Activated CD8-positive, alpha-beta T cell treated with anti-CD3 and anti-CD28 coated beads, Interleukin-2, amount 10 ng/mL, durations not matched to agents 7 days and 5 days (primary cell): ENCODE measurements around the gene FZD7. TPM values are rescaled to one million over a fixed set of nuclear protein-coding genes. Genes with fewer than 3 reads are reported as not detected.

Experiments
- ATAC-seq: fragments of 150-1000 bp; cut with Tn5 transposase; one replicate; pipeline ENCODE4 v1.10.0; 2021; ENCODE audit warnings: moderate library complexity
- CTCF ChIA-PET: fragments of 350-600 bp; sonication (Branson Sonifier 250); formaldehyde crosslinking; loops from one replicate; lab custom pipeline; 2021; ENCODE audit warnings: antibody characterized with exemption; lab: Charles Lee
- POLR2A ChIA-PET: fragments of 350-600 bp; sonication (Branson Sonifier 250); formaldehyde crosslinking; loops from one replicate; lab custom pipeline; 2021; ENCODE audit warnings: antibody characterized with exemption; lab: Charles Lee
- DNase-seq: peaks from one replicate; pipeline ENCODE4 v3.0.0-alpha.2; 2020
- H3K27ac Mint-ChIP-seq: one replicate; pipeline ENCODE4 v1.8.0; 2021; ENCODE audit warnings: mild to moderate bottlenecking, mixed read lengths
- H3K27me3 Mint-ChIP-seq: one replicate; pipeline ENCODE4 v1.8.0; 2021; ENCODE audit warnings: low read depth, mixed read lengths
- H3K36me3 Mint-ChIP-seq: one replicate; pipeline ENCODE4 v1.8.0; 2021; ENCODE audit warnings: low read depth, mixed read lengths
- H3K4me1 Mint-ChIP-seq: one replicate; pipeline ENCODE4 v1.8.0; 2021; ENCODE audit warnings: low read depth, mixed read lengths
- H3K4me3 Mint-ChIP-seq: one replicate; pipeline ENCODE4 v1.8.0; 2021; ENCODE audit warnings: mild to moderate bottlenecking, mixed read lengths
- H3K9me3 Mint-ChIP-seq: one replicate; pipeline ENCODE4 v1.8.0; 2022; ENCODE audit warnings: mixed read lengths; ENCODE audit not compliant: insufficient read depth
- total RNA-seq, 2 experiments: library from RNA; stranded (reverse); gene quantifications; one replicate each; pipeline ENCODE4 v1.2.3, GENCODE V29; 2021

The FZD7 gene
- total RNA-seq, 2 experiments from 2014 or later: 0.08 TPM; not detected in 1

DNA sequence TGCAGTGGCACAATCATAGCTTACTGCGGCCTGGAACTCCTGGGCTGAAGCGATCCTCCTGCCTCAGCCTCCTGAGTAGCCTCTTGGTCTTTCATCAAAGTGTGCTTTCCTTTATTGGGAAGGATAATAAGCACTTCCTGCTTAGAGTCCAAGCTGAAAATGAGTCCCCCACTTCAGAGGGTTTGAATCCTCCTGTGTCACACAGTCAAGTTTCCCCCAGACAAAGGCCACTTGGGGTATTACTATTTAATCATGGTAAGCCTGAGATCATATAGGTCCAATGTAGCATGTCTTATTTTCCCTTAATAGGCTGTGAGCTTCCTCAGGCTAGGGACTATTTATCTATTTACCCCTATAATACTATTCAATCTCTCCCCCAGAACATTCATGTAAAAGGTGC lies 28.0 kb downstream of the FZD7 start:
- no peaks in the 10 kb centered on the region for H3K36me3 Mint-ChIP-seq
- ChIA-PET POLR2A (no interaction called here), CTCF (no interaction called here)
- no peak overlapping the region for H3K27ac Mint-ChIP-seq
- no peak for DNase-seq
- peaks cover 15% of the 10 kb centered on the region for H3K27me3 Mint-ChIP-seq
- no peak for ATAC-seq
- H3K4me3 Mint-ChIP-seq: no peak overlapping the region
- no peaks in the 10 kb centered on the region for H3K9me3 Mint-ChIP-seq
- no peaks in the 10 kb centered on the region for H3K4me1 Mint-ChIP-seq

GRCh38 chr2:202064171-202064880 lies 30.7 kb downstream of the FZD7 start:
- ATAC-seq: no peak
- no peaks in the 10 kb centered on the region for H3K4me1 Mint-ChIP-seq
- H3K4me3 Mint-ChIP-seq: no peak overlapping the region
- peaks cover 6% of the 10 kb centered on the region for H3K27me3 Mint-ChIP-seq
- no peak overlapping the region for H3K27ac Mint-ChIP-seq
- H3K36me3 Mint-ChIP-seq: no peaks in the 10 kb centered on the region
- no peaks in the 10 kb centered on the region for H3K9me3 Mint-ChIP-seq
- ChIA-PET CTCF (no interaction called here), POLR2A (no interaction called here)
- DNase-seq: no peak

GRCh38 chr2:202064881-202065230 lies 31.2 kb downstream of the FZD7 start:
- POLR2A ChIA-PET: no interaction called here
- CTCF ChIA-PET: no interaction called here
- Mint-ChIP-seq H3K9me3 (no peaks in the 10 kb centered on the region), H3K27me3 (peaks cover 3% of the 10 kb centered on the region), H3K4me1 (no peaks in the 10 kb centered on the region), H3K4me3 (no peak overlapping the region), H3K36me3 (no peaks in the 10 kb centered on the region), H3K27ac (no peak overlapping the region)
- no peak for DNase-seq
- no peak for ATAC-seq

- no peaks in the 10 kb centered on the region for H3K36me3 Mint-ChIP-seq
- no peak for ATAC-seq
- DNase-seq: no peak
- CTCF ChIA-PET: no interaction called here
- H3K4me1 Mint-ChIP-seq: no peaks in the 10 kb centered on the region
- no peaks in the 10 kb centered on the region for H3K27me3 Mint-ChIP-seq
- no peak overlapping the region for H3K27ac Mint-ChIP-seq
- H3K9me3 Mint-ChIP-seq: no peaks in the 10 kb centered on the region
- H3K4me3 Mint-ChIP-seq: no peak overlapping the region
- POLR2A ChIA-PET: no interaction called here
Measured at GRCh38 chr2:202065876-202066275, 32.2 kb downstream of the FZD7 start.

DNA sequence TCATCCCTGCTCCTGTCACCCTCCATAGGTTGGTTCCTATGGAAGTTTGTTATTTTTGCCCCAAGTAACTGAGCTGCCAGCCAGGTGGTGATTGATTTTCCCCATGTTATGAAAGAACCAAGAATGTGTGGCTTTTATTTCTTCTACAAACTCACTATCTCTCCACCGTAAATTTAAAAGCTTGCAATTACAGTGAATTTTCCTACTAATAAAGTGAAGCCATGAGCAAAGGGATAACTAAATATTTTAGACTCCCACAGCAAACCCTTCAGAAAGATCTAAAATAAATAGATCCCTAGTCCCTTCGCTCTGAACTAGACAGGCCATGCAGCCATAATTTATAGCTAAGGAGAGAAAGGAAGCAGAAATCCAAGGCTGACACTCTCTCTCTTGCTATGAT lies 33.2 kb downstream of the FZD7 start:
- no peak for ATAC-seq
- CTCF ChIA-PET: no interaction called here
- H3K4me1 Mint-ChIP-seq: no peaks in the 10 kb centered on the region
- DNase-seq: no peak
- H3K27ac Mint-ChIP-seq: no peak overlapping the region
- H3K4me3 Mint-ChIP-seq: no peak overlapping the region
- H3K27me3 Mint-ChIP-seq: no peaks in the 10 kb centered on the region
- no peaks in the 10 kb centered on the region for H3K36me3 Mint-ChIP-seq
- no peaks in the 10 kb centered on the region for H3K9me3 Mint-ChIP-seq
- POLR2A ChIA-PET: no interaction called here

DNA sequence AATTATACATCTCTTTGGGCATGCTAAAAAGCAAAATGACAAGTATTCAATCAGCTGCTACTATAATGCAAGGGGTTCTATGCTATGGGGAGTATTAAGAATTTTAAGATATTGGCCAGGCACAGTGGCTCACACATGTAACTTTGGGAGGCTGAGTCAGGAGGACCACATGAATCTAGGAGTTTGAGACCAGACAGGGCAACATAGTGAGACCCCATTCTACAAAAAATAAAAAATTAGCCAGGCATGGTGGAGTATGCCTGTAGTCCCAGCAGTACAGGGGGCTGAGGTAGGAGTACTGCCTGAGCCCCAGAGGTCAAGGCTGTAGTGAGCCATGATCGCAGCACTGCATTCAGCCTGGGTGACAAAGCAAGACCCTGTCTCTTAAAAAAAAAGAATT lies 33.9 kb downstream of the FZD7 start:
- Mint-ChIP-seq H3K9me3 (no peaks in the 10 kb centered on the region), H3K4me3 (no peak overlapping the region), H3K27ac (no peak overlapping the region), H3K4me1 (no peaks in the 10 kb centered on the region), H3K27me3 (no peaks in the 10 kb centered on the region), H3K36me3 (no peaks in the 10 kb centered on the region)
- ChIA-PET POLR2A (no interaction called here), CTCF (no interaction called here)
- DNase-seq: no peak
- ATAC-seq: no peak

GRCh38 chr2:202069170-202070067 lies 35.8 kb downstream of the FZD7 start:
- CTCF ChIA-PET: no interaction called here
- Mint-ChIP-seq H3K27me3 (no peaks in the 10 kb centered on the region), H3K9me3 (no peaks in the 10 kb centered on the region), H3K36me3 (no peaks in the 10 kb centered on the region), H3K27ac (no peak overlapping the region), H3K4me1 (no peaks in the 10 kb centered on the region), H3K4me3 (no peak overlapping the region)
- no peak for ATAC-seq
- POLR2A ChIA-PET: no interaction called here
- no peak for DNase-seq

DNA sequence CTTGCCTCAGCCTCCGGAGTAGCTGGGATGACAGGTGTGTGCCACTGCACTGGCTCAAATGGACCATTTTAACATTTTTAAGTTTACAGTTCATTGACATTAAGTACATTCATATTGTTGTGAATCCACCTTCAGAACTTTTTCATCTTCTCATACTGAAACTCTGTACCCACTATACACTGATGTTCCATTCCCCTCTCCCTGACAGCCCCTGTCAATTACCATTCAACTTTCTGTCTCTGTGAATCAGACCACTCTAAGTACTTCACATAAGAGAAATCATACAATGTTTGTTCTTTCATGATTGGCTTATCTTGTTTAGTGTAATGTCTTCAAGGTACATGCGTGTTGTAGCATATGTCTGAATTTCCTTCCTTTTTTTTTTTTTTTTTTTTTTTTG lies 37.5 kb downstream of the FZD7 start:
- H3K4me1 Mint-ChIP-seq: no peaks in the 10 kb centered on the region
- no peak overlapping the region for H3K27ac Mint-ChIP-seq
- H3K4me3 Mint-ChIP-seq: no peak overlapping the region
- no peaks in the 10 kb centered on the region for H3K9me3 Mint-ChIP-seq
- peaks cover 3% of the 10 kb centered on the region for H3K27me3 Mint-ChIP-seq
- ChIA-PET POLR2A (no interaction called here), CTCF (no interaction called here)
- no peaks in the 10 kb centered on the region for H3K36me3 Mint-ChIP-seq
- ATAC-seq: no peak
- DNase-seq: no peak

- Mint-ChIP-seq H3K27ac (no peak overlapping the region), H3K36me3 (no peaks in the 10 kb centered on the region), H3K4me1 (no peaks in the 10 kb centered on the region), H3K4me3 (no peak overlapping the region), H3K27me3 (peaks cover 3% of the 10 kb centered on the region), H3K9me3 (no peaks in the 10 kb centered on the region)
- no peak for DNase-seq
- ChIA-PET CTCF (no interaction called here), POLR2A (no interaction called here)
- ATAC-seq: no peak
Measured at GRCh38 chr2:202072226-202072625, 38.6 kb downstream of the FZD7 start.

GRCh38 chr2:202072737-202073401 lies 39.2 kb downstream of the FZD7 start, which contains the start of gene KIAA2012:
Gene KIAA2012, plus strand, starts transcription at chr2:202073255. Its CDS starts 373 bp downstream, at chr2:202073628.
- no peak within 1 kb of the TSS for H3K27ac Mint-ChIP-seq
- no peaks in the 10 kb centered on the region for H3K9me3 Mint-ChIP-seq
- peaks cover 3% of the 10 kb centered on the region for H3K27me3 Mint-ChIP-seq
- ChIA-PET CTCF (interaction anchor here (1.4 kb wide), 1 partner anchor 10 kb away, joined by 3 read pairs; no protein-coding TSS in a partner anchor), POLR2A (no interaction called here)
- no peaks in the 10 kb centered on the region for H3K4me1 Mint-ChIP-seq
- no peak within 1 kb of the TSS for H3K4me3 Mint-ChIP-seq
- ATAC-seq: no peak
- DNase-seq: no peak
- no peaks in the 10 kb centered on the region for H3K36me3 Mint-ChIP-seq

- no peaks in the 10 kb centered on the region for H3K9me3 Mint-ChIP-seq
- no peak overlapping the region for H3K4me3 Mint-ChIP-seq
- ChIA-PET POLR2A (no interaction called here), CTCF (no interaction called here)
- H3K27ac Mint-ChIP-seq: no peak overlapping the region
- peaks cover 3% of the 10 kb centered on the region for H3K27me3 Mint-ChIP-seq
- DNase-seq: no peak
- H3K36me3 Mint-ChIP-seq: no peaks in the 10 kb centered on the region
- H3K4me1 Mint-ChIP-seq: no peaks in the 10 kb centered on the region
- ATAC-seq: no peak
Measured at GRCh38 chr2:202074324-202074723, 40.7 kb downstream of the FZD7 start.

- no peaks in the 10 kb centered on the region for H3K36me3 Mint-ChIP-seq
- no peaks in the 10 kb centered on the region for H3K4me1 Mint-ChIP-seq
- ChIA-PET CTCF (no interaction called here), POLR2A (no interaction called here)
- ATAC-seq (no peak), DNase-seq (no peak)
- no peak overlapping the region for H3K27ac Mint-ChIP-seq
- H3K27me3 Mint-ChIP-seq: peaks cover 3% of the 10 kb centered on the region
- H3K9me3 Mint-ChIP-seq: no peaks in the 10 kb centered on the region
- no peak overlapping the region for H3K4me3 Mint-ChIP-seq
Measured at GRCh38 chr2:202079310-202079709, 45.7 kb downstream of the FZD7 start.
